Psoas muscle (tissue), 8 donors: ENCODE results near the gene CDH26. TPM values are rescaled to one million over a fixed set of nuclear protein-coding genes. Genes with fewer than 3 reads are reported as not detected.

Source experiments
- ATAC-seq, 4 donors: fragments of 200-7000 bp; cut with Tn5 transposase; one replicate each; pipeline ENCODE4 v1.9.1; 2020; ENCODE audit warnings: moderate library complexity in 3 of 4, mild to moderate bottlenecking in 2 of 4
- DNase-seq, 2 donors: peaks; one replicate each; pipeline ENCODE4 v3.0.0-alpha.2; 2020
- H3K27ac ChIP-seq: fragments of 200-600 bp; one replicate; pipeline ENCODE4 v1.8.0; 2022
- H3K27me3 ChIP-seq, 3 donors: fragments of 200-600 bp in 1 of 3; one replicate each; pipeline versions ENCODE4 v1.6.1 to v1.8.0; 2013 to 2022; ENCODE audit warnings: low read length in 2 of 3, mild to moderate bottlenecking in 2 of 3, moderate library complexity in 1 of 3; ENCODE audit not compliant: insufficient read depth in 3 of 3
- H3K36me3 ChIP-seq, 2 donors: fragments of 200-600 bp in 1 of 2; one replicate each; pipeline versions ENCODE4 v1.6.1 to v1.8.0; 2013 to 2022; ENCODE audit warnings: low read depth in 1 of 2, mild to moderate bottlenecking in 1 of 2, moderate library complexity in 1 of 2; ENCODE audit not compliant: insufficient read depth in 1 of 2
- H3K4me1 ChIP-seq: fragments of 200-600 bp; one replicate; pipeline ENCODE4 v1.8.0; 2022
- H3K4me3 ChIP-seq: fragments of 200-600 bp; one replicate; pipeline ENCODE4 v1.8.0; 2022; ENCODE audit warnings: mild to moderate bottlenecking
- H3K9me3 ChIP-seq: fragments of 200-600 bp; one replicate; pipeline ENCODE4 v1.8.0; 2022
- WGBS, 3 donors: extraction: QIAGEN DNeasy Blood & Tissue Kit; methylation state at CpG; one replicate each; pipeline versions ENCODE4 v1.1.6 to v1.1.7; 2013; 5-methylcytosine and 5-hydroxymethylcytosine counted together
- intact Hi-C, 2 donors: fragments of 100-400 bp; cut with DNase I; formaldehyde crosslinking; loops; one replicate each; pipeline versions ENCODE4 v1.11.0 to v1.14.2; 2022
- polyA plus RNA-seq, 3 donors: library from polyadenylated mRNA; stranded (reverse); fragments of 200-250 nt; gene quantifications; one replicate each; pipeline ENCODE4 v1.2.3, GENCODE V29; 2013
- total RNA-seq, 4 donors: library from RNA; stranded (reverse); fragmentation: NEBNext Ultra II Directional in 2 of 4; extraction: Animal tissue kit (Norgen Biotek cat#: 25700) in 2 of 4; gene quantifications; one replicate each; pipeline versions ENCODE4 v1.2.1 to v1.2.4, GENCODE V29; 2021 to 2023
- TF ChIP-seq, protein P1 (sequence below): fragments of 200-600 bp; IDR thresholded peaks from one replicate; pipeline ENCODE4 v1.8.0; 2022; ENCODE audit warnings: antibody characterized with exemption
- donor health status: healthy with polysubstance abuse.
- donor health status: DM: no; HTN: no; CAD: no; lungs with moderate emphysema.
- donor health status: Bipolar disorder and iron deficiency.
- donor health status: healthy.
- donor health status: DM: yes; HTN: yes; CAD: no.
- donor health status: DM: no; HTN: no; CAD: no.
- donor health status: DM: no; HTN: no; CAD: no.
- donor health status: DM: yes; HTN: yes; CAD: no.

CDH26 gene
- total and polyA plus RNA-seq, 7 donors: 0.18 to 0.77 (median 0.32) TPM

DNA sequence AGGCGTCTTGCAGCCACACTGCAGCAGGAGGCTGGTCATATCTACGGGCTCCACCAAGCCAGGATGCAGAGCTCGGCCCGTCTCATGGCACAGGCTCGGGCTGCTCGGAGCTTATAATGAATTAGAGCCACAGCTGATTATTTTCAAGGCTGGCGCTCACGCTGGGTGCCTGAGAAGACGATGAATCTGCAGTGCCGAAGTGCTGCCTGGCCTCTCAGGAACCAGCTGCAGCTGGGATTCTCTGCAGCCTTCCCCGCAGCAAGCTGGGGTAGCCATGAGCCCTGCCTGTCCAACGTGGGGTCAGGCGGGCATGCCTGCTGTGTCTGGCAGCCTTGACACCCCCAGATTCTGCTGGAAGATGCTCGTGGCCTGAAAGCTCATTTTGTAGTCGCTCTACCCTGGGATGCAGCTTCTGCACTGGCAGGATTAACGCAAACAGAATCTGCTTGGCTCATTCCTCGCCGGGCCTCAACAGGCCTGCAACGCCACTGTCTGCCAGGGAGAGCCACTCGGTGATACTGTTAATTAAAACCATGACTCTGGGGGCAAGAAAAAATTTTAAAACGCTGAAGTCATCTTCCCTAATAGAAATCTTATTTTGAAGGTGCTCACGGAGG is 104.3 kb downstream of the CDH26 start:
- ATAC-seq: peak in 3 of 4 donors; percentile 38 to 60 (median 55)
- peak overlapping the region; percentile 52 for H3K4me3 ChIP-seq
- H3K9me3 ChIP-seq: no peaks in the 10 kb centered on the region
- peak overlapping the region; percentile 78 for H3K27ac ChIP-seq
- TF ChIP-seq, protein P1, sequence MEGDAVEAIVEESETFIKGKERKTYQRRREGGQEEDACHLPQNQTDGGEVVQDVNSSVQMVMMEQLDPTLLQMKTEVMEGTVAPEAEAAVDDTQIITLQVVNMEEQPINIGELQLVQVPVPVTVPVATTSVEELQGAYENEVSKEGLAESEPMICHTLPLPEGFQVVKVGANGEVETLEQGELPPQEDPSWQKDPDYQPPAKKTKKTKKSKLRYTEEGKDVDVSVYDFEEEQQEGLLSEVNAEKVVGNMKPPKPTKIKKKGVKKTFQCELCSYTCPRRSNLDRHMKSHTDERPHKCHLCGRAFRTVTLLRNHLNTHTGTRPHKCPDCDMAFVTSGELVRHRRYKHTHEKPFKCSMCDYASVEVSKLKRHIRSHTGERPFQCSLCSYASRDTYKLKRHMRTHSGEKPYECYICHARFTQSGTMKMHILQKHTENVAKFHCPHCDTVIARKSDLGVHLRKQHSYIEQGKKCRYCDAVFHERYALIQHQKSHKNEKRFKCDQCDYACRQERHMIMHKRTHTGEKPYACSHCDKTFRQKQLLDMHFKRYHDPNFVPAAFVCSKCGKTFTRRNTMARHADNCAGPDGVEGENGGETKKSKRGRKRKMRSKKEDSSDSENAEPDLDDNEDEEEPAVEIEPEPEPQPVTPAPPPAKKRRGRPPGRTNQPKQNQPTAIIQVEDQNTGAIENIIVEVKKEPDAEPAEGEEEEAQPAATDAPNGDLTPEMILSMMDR: no peak
- H3K27me3 ChIP-seq: no peaks in the 10 kb centered on the region
- H3K4me1 ChIP-seq: peaks cover 59% of the 10 kb centered on the region
- no peaks in the 10 kb centered on the region for H3K36me3 ChIP-seq
- 18 to 42% (median 22%) methylated on average over 22 of the region's 22 CpGs for WGBS, 3 donors
- intact Hi-C loops: loop anchor here in 1 of 2 donors (2.0 kb wide), 1 partner anchor 202 kb away; no protein-coding TSS in a partner anchor
- peak in 1 of 2 donors; percentile 70 for DNase-seq

DNA sequence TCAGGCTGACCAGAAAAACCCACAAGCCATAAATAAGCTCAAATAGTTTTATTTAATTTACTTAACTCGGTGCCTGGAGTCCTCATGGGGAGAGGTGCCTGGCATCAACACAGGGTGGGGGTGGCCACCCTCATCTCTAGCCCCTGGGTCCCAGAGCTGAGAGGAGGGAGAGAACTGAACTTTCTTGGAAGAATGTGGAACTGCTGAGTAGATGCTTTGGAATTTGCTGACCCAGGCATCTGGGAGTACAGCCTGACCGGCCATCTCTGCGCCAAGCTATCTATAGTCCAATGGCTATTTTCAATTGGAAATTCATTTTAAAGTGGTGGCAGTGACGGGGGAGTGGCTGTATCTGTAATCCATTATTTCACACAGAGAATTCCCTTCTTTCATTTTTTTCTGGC is 104.8 kb downstream of the CDH26 start:
- peak overlapping the region; percentile 78 for H3K27ac ChIP-seq
- H3K4me3 ChIP-seq: peak overlapping the region; percentile 52
- WGBS, 3 donors: 19 to 31% (median 20%) methylated on average over 4 of the region's 4 CpGs
- TF ChIP-seq, protein P1: no peak
- ATAC-seq (peak in 3 of 4 donors; percentile 50 to 64 (median 56)), DNase-seq (peak in 1 of 2 donors; percentile 59)
- H3K9me3 ChIP-seq: no peaks in the 10 kb centered on the region
- no peaks in the 10 kb centered on the region for H3K27me3 ChIP-seq
- no peaks in the 10 kb centered on the region for H3K36me3 ChIP-seq
- intact Hi-C loops: loop anchor here in 1 of 2 donors (2.0 kb wide), 1 partner anchor 202 kb away; no protein-coding TSS in a partner anchor
- peaks cover 54% of the 10 kb centered on the region for H3K4me1 ChIP-seq

DNA sequence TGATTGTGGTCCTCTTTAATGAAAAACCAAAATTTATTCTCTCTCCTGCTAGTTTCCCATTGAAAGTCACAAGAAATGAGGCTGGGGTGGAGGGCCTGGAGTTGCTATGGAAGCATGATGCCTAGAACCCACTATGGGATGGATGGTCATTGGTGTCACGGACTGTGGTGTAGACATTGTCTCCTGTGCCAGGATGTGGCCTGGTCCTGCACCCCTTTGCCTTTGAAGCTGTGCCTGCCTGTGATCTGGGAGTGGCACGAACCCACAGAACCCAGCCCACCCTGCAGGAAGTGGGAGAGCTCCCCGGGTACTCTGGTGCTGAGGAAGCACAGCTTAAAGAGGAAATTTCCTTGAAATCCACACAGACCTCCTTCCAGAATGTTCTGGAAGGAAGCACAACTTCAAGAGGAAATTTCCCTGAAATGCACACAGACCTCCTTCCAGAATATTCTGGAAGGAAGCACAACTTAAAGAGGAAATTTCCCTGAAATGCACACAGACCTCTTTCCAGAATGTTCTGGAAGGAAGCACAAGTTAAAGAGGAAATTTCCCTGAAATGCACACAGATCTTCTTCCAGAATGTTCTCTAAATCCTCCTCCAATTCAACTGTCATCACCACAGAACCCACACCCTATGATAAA is 105.6 kb downstream of the CDH26 start:
- ATAC-seq (no peak), DNase-seq (no peak)
- Histone ChIP-seq H3K4me3 (no peak overlapping the region), H3K36me3 (no peaks in the 10 kb centered on the region), H3K27me3 (no peaks in the 10 kb centered on the region), H3K4me1 (peaks cover 46% of the 10 kb centered on the region), H3K27ac (no peak overlapping the region), H3K9me3 (no peaks in the 10 kb centered on the region)
- WGBS, 3 donors: 61 to 87% (median 85%) methylated on average over 3 of the region's 3 CpGs
- intact Hi-C loops: loop anchor here in 1 of 2 donors (2.0 kb wide), 1 partner anchor 201 kb away; no protein-coding TSS in a partner anchor
- TF ChIP-seq, protein P1: no peak

Other genes with a start within 250 kb of the CDH26 start
- 1 to 10 TPM in 1 of 4 donors, under 1 TPM in 3; 0.49 to 1.1 (median 0.79) TPM for gene SYCP2, start 24.8 kb upstream of the CDH26 start, total RNA-seq
- under 1 TPM; 0.29 to 0.42 (median 0.30) TPM for gene SYCP2, start 24.8 kb upstream of the CDH26 start, polyA plus RNA-seq
- gene PPP1R3D, start 18.1 kb upstream of the CDH26 start, total RNA-seq: 1 to 10 TPM; 4.6 to 8.8 (median 7.0) TPM
- 10 to 100 TPM in 1 of 3 donors, 1 to 10 TPM in 2; 2.0 to 14.7 (median 4.3) TPM for gene PPP1R3D, start 18.1 kb upstream of the CDH26 start, polyA plus RNA-seq
- 10 to 100 TPM in 1 of 4 donors, 1 to 10 TPM in 3; 6.5 to 29.2 (median 6.9) TPM for gene FAM217B, start 18.0 kb upstream of the CDH26 start, total RNA-seq
- gene FAM217B, start 18.0 kb upstream of the CDH26 start, polyA plus RNA-seq: 10 to 100 TPM in 1 of 3 donors, 1 to 10 TPM in 2; 1.9 to 19.8 (median 2.2) TPM